HG03135 (cell line): ENCODE measurements around the gene DKK2.

ENCODE experiments used
- ATAC-seq: cut with Tn5 transposase; IDR thresholded peaks from one replicate; pipeline ENCODE4 v1.9.1; 2021; ENCODE audit warnings: mild to moderate bottlenecking, moderate library complexity; ENCODE audit not compliant: unreplicated experiment

Gene DKK2

DNA sequence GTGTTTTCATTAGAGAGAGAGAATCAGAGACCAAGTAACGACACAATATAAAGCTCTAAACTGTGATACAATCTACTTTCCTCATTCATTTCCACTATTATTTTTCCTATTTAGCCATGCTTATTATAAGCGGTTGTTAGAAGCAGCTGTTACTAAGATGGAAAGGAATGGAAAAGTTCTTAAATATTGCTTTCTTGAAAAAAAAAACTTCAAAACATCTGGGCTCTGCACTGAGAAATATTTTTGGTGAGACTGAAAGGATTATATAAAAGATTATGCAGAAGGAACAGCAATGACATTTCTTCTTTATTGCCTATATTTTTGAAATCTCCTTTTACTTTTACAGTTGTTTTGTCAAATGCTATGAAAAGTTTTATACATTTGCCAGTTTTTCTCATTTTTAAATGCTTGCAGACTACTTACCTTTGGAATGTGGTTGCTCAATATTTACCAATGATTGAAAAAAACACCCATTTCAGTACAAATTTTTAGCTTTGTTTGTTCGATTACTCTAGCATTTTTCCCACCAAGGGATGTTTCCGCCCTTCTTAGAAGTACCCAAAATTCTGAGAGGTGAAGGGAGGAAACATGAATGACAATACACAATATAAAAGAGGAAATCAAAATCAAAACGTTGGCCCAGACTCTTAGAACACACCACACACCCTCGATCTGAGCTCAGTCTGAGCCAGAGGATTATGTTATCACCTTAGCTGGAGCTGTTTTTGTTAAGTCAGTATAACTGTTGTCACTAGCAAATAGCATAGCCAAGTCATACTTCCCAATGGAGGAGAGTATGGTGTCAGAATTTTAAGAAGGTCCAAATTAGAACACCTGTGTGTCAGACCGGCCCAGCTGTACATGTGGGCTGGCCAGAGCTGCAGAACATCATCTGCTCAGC lies 18.4 kb downstream of the DKK2 start:
- no peak for ATAC-seq

DNA sequence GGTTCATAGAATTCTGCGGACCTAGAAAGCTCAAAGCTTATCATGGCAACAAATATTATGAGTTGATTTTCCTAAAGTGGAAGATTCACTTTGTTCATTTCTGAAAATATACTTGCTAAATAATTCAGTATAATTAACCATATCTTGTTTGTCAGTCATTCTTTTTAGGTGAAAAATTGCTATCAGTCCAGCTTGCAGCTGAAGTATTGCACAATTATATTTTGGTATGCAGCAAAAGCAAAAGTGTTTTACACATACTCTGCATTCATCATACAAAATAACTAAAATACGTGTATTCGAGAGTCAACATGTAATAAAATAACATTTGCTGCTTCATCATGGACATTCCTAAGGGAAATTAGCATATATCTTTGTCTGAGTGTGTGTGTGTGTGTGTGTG lies 24.8 kb downstream of the DKK2 start:
- ATAC-seq: no peak

DNA sequence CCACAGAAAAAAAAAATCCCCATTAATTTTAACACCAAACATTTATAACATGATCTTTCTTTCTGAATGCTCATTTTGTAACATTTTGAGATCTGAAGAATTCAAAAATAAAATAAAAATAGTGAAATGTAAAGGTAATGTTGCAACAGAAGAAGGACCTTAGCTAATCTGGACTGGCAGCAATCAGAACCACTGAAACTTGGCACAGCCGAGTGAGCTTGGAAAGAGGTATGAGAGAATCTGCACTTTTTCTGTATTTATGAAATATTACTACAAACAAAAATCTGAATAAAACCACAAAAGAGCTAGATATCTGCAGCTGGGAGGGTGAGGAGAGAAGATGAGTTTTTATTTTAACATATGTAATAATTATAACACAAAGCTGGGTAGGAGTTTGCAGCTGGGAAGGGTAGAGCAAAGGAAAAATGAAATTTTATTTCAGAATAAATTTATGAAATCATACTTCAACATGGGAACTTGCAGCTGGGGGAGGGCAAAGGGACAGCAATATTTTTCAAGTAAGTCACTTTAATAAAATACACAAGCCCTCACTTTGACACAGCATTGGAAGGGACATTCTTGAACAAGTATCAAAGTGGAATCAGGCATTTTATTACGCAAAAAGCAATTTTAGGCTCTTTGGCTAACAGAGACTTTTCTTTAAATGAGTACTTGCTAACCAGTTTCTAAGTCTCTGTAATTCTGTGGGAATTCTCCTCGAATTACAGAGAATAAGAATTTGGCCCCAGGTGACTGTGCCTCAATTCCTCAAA lies 26.7 kb downstream of the DKK2 start:
- ATAC-seq: no peak

DNA sequence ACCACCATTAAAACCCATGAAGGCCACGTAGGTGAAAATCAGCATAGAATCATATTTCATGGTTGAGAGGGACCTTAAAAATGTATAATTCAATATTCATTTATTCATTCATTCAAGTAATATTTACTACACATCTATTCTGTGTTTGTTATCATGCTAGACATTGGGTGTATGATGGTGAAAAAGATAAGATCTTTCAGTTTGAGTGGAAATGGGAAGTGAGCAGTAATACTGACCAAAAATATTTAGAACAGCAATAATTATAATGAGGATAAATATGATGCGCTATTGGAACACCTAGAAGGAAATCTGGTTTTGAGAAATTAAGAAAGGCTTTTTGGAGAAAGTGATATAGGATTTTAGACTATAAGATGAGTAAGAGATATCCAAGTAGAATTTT lies 28.0 kb downstream of the DKK2 start:
- ATAC-seq: no peak

DNA sequence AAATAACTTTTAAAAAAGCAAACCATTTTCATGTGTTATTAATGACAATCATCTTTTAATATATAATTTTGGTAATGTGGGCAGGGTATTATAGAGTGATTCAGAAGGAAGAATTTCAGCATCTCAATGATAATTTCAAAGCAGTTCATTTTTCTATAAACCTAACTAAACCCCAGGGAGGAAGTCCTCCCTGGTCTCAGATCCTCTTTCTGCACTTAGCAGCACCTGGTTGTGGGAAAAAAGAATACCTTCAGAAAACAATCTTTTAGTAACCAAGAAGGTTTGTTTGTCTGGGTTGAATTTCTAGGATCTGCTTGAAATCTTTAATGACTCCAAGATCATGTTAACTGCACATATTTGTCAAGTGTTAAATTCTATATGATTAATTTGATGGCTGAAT lies 29.9 kb downstream of the DKK2 start:
- ATAC-seq: peak; percentile 57

DNA sequence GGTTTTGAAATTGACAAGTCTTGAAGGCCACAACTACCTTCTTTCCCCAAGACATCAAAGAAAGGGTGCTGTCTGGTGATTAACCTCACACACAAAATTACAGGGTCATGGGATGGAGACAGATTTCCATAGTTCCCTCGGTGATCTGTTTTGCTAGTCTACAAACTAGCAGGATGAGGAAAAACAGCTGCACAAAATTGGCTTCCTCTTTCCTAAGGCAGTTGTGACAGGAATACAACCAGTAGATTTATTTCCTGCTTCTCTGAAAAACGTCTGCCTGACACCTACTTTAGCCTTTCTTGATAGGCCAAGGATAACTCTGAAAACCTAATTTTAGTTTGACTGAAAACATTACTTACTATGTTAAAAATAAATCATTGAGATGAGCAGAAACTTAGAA lies 39.6 kb downstream of the DKK2 start:
- ATAC-seq: no peak

DNA sequence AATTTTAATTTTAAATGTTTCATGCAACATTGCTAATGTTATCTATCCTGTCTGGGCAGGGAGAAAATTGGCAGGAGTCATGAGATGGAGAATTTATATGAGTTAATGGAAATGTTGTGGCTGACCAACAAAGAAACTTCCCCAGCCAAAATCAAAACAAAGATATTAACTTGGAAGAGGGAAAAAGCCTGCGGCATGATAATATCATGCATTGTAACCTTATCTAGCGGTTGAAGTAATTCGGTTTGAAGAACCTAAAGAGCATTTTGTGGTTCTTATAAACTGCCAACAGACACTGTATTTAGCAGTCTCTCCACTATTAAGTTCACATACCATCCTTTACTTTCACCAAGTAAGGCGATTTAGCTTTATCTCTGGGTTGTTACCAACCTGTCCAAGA lies 42.3 kb downstream of the DKK2 start:
- no peak for ATAC-seq

DNA sequence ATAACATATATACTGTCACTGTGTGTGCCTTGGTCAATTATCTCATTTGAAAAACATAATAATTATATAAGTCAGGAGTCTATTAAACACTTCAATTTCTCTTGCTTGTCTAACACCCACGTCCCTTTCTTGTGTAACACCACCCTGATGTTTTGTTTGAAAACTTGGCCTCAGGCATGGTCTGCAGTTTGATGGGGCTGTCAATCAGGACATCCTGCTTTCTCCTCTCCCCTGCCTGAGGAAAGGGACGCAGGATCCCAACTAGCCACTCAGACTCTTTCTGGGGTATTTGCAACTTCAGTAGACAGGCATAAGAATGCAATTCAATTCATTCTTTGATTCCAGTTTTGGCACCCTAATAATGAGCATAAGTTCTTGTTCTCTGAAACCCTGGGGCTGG lies 48.8 kb downstream of the DKK2 start:
- no peak for ATAC-seq

DNA sequence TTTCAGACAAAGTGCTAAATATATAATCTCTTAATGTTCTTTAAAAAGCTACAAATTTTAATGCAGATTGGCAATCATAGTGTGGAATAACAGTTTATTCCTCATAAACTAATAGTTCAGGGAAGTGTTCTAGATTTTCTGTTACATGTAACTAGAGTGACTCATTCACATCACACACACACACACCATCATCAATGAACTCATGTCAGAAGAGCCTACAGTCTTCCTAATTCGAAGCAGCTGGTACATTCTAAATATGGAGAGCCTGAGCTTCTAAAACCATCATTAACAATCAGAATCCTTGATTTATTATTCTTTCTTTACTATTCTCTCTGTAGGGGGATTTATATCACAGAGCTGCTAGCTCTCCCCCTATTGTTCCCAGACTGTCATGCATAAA lies 49.6 kb downstream of the DKK2 start:
- no peak for ATAC-seq

DNA sequence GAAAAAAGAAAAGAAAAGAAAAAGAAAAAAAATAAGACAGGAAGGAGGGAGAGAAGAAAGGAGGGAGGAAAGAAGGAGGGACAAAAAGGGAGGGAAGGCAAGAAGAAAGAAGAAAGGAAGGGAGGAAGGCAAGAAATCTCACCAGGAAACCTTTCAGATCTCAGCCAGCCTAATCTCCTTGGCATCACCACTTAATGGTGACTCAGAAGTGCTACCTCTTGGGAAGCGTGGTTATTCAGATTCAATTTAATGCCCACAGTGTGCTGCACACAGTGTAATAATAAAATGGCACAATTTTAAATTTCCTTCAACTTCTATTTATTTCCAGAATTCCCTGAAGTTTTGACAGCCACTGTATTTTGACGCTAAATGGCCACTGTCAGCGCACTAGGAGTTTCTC lies 50.3 kb downstream of the DKK2 start:
- no peak for ATAC-seq

DNA sequence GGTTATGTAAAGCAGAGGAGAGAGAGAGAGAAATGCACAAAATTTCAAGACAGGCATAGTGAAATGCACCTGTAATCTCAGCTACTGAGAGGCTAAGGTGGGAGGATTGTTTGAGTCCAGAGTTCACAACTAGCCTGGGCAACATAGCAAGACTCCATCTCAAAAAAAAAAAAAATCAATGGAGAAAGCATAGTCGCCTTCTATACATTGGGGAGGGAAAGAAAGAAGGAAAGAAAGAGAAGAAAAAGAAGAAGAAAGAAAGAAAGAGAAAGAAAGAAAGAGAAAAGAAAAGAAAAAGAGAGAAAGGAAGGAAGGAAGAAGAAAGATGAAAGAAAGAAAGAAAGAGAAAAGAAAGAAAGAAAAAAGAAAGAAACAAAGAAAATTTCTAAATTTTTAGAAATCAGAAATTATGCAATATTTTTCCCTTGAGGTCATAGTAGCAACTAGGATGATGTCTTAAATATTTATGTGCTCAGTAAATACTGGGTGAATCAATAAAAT lies 53.4 kb downstream of the DKK2 start:
- ATAC-seq: no peak

DNA sequence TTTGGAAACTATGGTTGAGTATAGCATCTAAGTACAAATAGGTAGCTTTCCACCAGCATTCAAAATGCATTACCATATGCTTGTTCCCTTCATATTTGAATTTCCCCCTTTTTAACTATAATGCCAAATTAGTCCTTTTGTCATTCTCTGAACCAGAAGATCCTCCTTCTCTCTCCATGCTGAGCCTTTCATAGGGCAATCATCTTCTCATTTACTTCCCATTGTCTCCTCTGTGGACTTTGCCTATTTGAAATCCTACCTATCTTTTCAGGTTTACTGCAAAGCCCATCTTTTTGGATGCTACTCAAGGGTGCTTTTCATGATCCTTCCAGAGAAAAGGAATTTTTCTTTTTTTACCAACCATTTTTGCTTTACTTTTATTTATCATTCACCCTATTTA lies 54.7 kb downstream of the DKK2 start:
- no peak for ATAC-seq

DNA sequence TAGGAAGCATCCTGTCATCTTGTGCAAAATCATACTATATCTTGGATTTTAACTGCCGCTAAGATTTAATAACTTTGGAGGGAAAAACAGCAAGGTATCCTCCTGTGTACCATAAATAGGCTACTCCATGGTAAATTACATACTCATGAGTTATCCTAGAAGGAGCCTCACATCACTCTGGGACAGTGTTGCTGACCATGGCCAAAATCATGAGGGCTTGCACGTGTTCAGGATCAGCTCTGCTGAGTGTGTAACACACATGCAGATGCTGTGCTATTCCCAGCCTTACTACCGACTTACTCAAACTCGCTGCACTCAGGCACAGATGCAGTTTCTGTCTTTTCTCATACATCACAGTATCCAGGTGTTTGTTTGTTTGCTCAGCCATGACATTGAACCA lies 56.6 kb downstream of the DKK2 start:
- no peak for ATAC-seq

DNA sequence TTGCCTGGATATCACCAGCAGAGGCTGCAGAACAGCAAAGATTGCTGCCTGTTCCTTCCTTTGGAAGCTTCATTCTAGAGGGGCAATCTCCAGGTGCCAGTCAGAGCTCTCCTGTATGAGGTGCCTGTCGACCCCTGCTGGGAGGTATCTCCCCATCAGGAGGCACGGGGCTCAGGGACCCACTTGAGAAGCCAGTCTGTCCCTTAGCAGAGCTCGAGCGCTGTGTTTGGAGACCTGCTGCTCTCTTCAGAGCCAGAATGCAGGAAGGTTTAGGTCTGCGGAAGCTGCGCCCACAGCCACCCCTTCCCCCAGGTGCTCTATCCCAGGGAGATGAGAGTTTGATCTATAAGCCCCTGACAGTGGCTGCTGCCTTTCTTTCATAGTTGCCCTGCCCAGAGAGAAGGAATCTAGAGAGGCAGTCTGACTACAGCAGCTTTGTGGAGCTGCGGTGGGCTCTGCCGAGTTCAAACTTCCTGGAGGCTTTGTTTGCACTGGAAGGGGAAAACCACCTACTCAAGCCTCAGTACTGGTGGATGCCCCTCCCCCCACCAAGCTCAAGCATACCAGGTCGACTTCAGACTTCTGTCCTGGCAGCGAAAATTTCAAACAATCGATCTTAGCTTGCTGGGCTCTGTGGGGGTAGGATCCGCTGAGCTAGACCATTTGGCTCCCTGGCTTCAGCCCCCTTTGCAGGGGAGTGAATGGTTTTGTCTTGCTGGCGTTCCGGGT lies 57.9 kb downstream of the DKK2 start:
- no peak for ATAC-seq

DNA sequence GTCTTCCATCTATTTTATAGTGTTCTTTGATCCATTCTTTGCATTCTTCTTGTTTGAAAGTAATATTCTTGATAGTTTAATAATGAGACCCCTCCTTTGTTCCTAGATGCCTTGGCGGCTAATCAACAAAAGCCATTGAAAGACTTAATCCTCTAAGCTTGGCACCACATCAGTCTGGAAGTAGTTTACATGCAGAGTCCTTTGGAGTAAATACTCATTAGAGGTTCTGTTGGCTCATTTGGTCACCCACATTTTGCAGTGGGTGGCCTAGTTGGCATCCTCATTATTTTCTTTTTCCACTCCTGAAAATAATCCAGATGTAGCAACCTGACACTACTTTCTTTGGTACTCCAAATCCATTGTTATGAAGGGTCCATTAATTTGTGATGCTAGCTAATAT lies 64.5 kb downstream of the DKK2 start:
- no peak for ATAC-seq

DNA sequence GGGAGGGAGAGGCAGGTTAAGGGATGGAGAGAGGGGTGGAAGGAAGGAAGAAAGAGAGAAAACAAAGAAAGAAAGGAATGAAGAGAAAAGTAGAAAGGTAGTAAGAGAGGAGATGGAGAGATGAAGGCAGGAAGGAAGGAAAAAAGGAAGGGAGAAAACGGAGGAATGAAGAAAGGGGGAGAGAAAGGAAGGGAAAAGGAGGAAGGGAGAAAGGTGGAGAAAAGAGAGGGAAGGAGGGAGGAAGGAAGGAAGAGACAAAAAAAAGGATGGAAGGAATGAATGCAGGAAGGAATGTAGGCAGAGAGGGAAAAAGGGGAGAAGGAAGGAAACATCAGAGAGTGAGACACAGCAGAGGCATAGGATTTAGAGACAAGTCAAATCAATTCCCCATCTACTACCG lies 68.2 kb downstream of the DKK2 start:
- ATAC-seq: no peak

DNA sequence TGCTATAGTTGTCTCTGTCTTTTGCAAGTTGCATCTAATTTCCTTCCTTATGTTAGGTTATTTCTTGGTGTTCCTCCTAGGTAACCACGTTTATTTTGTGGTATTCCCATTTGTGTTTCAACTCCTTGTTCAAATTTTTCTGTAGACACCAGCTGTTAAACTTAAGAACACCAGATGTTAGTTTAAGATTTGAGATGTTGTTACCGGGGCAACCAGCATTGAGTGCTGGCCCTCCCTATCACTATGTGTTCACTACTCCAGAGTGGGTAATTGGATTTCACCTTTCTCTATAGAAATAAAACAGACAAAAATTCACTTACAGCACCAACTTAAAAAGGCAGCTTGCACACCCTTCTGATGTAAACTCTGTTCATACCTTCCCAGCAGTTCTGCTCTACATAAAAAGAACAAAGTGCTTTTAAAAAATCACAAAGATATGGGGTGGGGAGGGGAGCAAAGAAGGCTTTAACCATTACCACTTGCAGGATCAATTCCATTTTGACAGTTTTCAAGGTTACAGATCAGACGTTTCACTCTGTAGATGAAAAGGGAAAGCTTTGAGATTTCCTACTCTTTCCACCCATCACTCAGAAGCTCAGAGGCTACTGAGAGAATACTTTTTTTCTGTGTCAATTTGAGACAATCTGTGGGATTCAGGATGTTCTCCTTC lies 82.9 kb downstream of the DKK2 start:
- ATAC-seq: no peak

DNA sequence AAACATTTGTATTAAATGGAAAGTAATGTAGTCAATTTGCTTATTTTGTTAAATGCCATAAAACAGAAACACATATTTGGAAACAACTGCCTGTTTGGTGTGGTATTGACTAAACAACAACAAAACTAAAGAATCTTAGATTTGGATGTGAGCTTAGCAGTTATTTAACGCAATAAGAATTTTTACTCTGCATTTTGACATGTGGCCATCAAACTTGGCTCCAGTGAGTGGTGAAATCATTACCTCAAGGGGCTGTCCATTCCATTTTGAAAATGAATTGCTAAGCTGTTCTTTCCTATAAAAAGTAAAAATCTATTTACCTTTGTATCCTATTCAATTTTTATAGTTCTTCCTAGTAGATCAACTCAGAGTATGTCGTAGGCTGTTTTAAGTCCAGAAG lies 84.2 kb downstream of the DKK2 start:
- ATAC-seq: no peak

DNA sequence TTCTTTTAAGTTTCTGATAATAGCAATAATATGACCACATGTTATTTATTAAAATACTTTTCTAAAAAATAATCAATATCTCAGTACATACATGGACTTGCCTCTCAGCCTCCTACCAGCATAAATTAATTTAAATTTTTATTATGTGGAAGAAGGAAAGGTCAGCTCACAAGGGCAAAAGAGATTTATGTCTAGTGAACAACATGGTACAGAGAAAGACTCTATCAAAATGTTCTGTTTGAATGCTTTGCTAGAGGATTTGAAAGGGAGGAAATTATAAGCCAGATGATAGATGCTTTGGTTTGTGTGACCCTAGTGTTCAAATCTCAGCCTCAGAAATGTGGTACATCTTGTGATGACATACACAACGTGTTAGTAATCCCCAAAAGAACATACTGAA lies 94.3 kb downstream of the DKK2 start:
- no peak for ATAC-seq

DNA sequence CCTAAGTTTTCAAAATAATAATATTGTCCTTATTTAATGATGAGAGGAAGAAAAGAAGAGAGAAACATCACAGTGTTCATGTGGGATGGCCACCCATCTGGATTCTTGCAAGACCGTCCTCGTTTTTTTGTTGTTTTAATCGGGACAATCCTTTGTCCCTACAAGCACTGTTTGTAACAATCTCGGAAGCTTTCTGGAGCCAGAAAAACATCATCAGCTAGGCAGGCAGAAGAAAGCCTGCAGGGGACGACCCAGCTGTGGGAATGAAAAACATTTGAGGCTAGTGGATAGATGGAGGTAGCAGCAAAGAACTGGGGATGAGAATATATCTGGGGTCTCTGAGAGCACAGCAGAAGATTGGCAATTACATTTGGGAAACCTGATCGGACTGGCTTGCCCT lies 105.6 kb downstream of the DKK2 start:
- ATAC-seq: no peak

DNA sequence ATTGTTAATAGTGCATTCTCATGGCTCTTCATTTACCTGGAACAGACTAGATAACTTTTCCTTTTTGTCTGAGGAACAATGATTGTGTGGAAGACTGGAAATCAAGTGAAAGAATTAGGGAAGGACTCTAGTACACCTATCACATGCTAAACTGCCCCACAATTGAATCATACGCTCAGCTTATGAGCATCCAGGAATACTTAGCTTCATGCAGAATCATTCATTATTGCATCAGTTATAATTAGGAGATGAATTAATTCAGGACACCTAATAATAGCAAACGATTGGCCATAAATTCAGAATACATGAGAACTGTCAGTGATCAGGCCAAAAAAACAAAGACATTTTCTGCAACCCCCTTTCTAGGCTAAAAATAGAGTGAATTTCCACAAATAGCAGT lies 106.9 kb downstream of the DKK2 start:
- ATAC-seq: no peak
